Activated CD8-positive, alpha-beta memory T cell treated with anti-CD3 and anti-CD28 coated beads, Interleukin-2, amount 10 ng/mL, durations not matched to agents 7 days and 5 days (primary cell): ENCODE data around the gene PIR. TPM values are rescaled to one million over a fixed set of nuclear protein-coding genes. Genes with fewer than 3 reads are reported as not detected.

Source experiments
- ATAC-seq: fragments of 150-1000 bp; cut with Tn5 transposase; one replicate; pipeline ENCODE4 v1.10.0; 2021; ENCODE audit warnings: moderate library complexity
- CTCF ChIA-PET: fragments of 350-600 bp; sonication (Branson Sonifier 250); formaldehyde crosslinking; loops from one replicate; lab custom pipeline; 2021; ENCODE audit warnings: antibody characterized with exemption; lab: Charles Lee
- DNase-seq: peaks from one replicate; pipeline ENCODE4 v3.0.0-alpha.2; 2020
- H3K27ac Mint-ChIP-seq: one replicate; pipeline ENCODE4 v1.8.0; 2021; ENCODE audit warnings: mild to moderate bottlenecking, mixed read lengths
- H3K27me3 Mint-ChIP-seq: one replicate; pipeline ENCODE4 v1.8.0; 2021; ENCODE audit warnings: mixed read lengths
- H3K36me3 Mint-ChIP-seq: one replicate; pipeline ENCODE4 v1.8.0; 2021; ENCODE audit warnings: mild to moderate bottlenecking, mixed read lengths
- H3K4me1 Mint-ChIP-seq: one replicate; pipeline ENCODE4 v1.8.0; 2021; ENCODE audit warnings: mixed read lengths
- H3K4me3 Mint-ChIP-seq: one replicate; pipeline ENCODE4 v1.8.0; 2021; ENCODE audit warnings: mild to moderate bottlenecking, moderate library complexity, mixed read lengths
- H3K9me3 Mint-ChIP-seq: one replicate; pipeline ENCODE4 v1.8.0; 2022; ENCODE audit warnings: low read depth, mixed read lengths
- total RNA-seq, 2 experiments: library from RNA; stranded (reverse); gene quantifications; one replicate each; pipeline ENCODE4 v1.2.3, GENCODE V29; 2021

PIR gene
- total RNA-seq, 2 experiments from 2014 or later, result 6.2 to 7.0 TPM

DNA sequence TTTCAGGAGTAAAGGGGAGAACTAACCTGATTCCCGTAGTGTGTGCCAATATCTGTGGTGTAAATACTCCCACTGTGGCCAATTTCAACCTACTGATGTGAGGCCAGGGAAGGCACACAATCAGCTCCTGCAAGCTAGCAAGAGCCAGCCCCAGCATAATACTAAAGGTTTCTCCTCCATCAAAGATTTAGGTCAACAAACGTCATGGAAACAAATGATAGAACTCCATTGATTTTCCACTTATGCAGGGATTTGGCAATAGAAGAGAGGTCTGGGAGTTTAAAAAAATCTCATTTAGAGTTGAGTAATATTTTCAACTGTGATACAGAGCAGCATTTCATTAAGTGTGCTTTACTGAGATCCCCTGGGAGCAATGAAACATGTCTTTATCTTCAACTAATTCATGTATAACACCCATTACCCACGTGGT is 93.2 kb downstream of the PIR start:
- Mint-ChIP-seq H3K27ac (no peak overlapping the region), H3K4me3 (no peak overlapping the region), H3K4me1 (peaks cover 2% of the 10 kb centered on the region), H3K27me3 (peaks cover 2% of the 10 kb centered on the region), H3K36me3 (no peaks in the 10 kb centered on the region), H3K9me3 (no peaks in the 10 kb centered on the region)
- CTCF ChIA-PET, result no interaction called here
- ATAC-seq (no peak), DNase-seq (no peak)

DNA sequence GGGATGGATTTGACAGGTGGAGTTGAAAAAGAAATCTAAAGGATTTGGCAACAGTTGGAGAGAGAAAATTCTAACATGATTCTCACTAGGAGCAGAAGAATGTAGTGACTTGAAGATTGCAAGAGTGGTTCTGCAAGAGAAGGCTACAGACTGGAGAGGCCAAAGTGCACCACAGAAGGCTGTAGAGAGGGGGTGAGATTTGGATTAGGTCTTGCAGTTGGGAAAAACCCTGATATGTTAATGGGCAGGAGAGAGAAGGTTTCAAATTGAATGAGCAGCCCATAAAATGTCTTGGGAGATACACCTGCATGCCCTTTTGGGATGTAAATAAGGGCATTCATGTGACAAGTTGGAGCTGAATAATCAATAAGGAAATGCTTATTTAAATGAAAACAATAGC is 94.3 kb downstream of the PIR start:
- ATAC-seq, result no peak
- H3K27me3 Mint-ChIP-seq, result peaks cover 2% of the 10 kb centered on the region
- no peaks in the 10 kb centered on the region for H3K36me3 Mint-ChIP-seq
- DNase-seq, result no peak
- CTCF ChIA-PET, result no interaction called here
- H3K4me1 Mint-ChIP-seq, result no peaks in the 10 kb centered on the region
- H3K27ac Mint-ChIP-seq, result no peak overlapping the region
- no peaks in the 10 kb centered on the region for H3K9me3 Mint-ChIP-seq
- no peak overlapping the region for H3K4me3 Mint-ChIP-seq

DNA sequence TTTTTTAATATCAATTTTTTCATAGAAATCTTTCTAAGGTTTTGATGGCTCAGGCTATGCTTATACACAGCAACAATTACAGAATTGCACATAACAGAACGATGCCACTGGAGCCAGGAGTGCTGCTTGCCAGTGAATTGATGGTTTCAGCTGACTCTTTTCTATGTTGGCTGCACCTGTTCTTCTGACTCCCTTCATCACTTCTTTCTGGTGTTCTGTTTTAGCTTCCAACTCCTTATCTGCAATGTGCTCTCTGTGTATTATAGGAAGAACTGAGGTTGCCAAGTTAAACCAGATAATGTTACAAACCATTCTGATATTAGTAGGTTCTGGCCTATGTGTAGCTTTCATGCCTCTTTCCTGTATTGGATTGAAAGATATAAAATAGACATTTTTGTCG is 97.3 kb downstream of the PIR start:
- Mint-ChIP-seq H3K4me3 (no peak overlapping the region), H3K36me3 (no peaks in the 10 kb centered on the region), H3K27me3 (peaks cover 5% of the 10 kb centered on the region), H3K9me3 (no peaks in the 10 kb centered on the region), H3K27ac (no peak overlapping the region), H3K4me1 (no peaks in the 10 kb centered on the region)
- ATAC-seq, result no peak
- CTCF ChIA-PET, result interaction anchor here (0.7 kb wide), 1 partner anchor 271 kb away, joined by 3 read pairs; no protein-coding TSS in a partner anchor
- DNase-seq, result no peak

DNA sequence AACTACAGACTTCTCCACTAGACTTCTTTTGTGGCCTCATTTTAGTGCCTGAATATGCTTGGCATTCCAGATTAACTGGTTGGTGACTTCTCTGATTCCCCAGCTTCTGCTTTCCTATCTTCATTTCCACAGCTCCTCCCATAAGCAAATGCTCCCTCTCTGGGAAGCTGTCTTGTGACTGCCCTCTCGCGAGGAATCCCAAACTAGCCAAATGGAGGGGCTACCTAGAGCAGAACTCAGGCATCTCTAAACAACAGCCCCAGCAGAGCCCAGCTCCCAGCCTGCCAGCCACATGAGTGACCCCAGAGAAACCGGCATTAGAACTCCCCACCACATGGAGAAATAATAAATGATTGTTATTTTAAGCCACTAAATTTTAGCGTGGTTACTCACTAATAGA is 101.3 kb downstream of the PIR start:
- ATAC-seq (no peak), DNase-seq (no peak)
- no peaks in the 10 kb centered on the region for H3K4me1 Mint-ChIP-seq
- H3K9me3 Mint-ChIP-seq, result no peaks in the 10 kb centered on the region
- H3K27ac Mint-ChIP-seq, result no peak overlapping the region
- peaks cover 3% of the 10 kb centered on the region for H3K27me3 Mint-ChIP-seq
- no peaks in the 10 kb centered on the region for H3K36me3 Mint-ChIP-seq
- H3K4me3 Mint-ChIP-seq, result no peak overlapping the region
- CTCF ChIA-PET, result no interaction called here

DNA sequence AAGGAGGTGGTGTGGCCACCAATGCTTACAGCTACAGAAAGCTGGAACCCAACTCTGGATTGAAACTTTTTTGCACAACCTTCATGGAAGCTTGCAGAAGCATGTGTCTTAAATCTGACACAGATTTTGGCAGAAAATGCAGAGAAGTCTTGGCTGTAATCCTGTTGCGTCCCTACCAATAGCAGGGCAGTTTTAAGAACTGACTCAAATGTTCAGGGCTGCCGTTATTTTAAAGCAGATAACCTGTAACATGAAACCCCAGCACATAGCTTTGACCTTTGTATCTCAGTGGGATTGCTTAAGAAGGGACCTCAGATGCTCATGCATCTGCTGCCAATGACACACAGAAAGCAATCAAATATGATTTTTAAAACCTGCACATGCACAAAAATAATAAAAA is 108.8 kb downstream of the PIR start, which contains the start of gene VEGFD:
Gene VEGFD, minus strand, starts transcription at position 110 of the 400 bp plus-strand sequence. CDS start 467 bp downstream, outside the sequence.
- H3K4me1 Mint-ChIP-seq, result no peaks in the 10 kb centered on the region
- peaks cover 4% of the 10 kb centered on the region for H3K27me3 Mint-ChIP-seq
- CTCF ChIA-PET, result no interaction called here
- DNase-seq (no peak), ATAC-seq (no peak)
- no peak within 1 kb of the TSS for H3K27ac Mint-ChIP-seq
- H3K4me3 Mint-ChIP-seq, result no peak within 1 kb of the TSS
- no peaks in the 10 kb centered on the region for H3K36me3 Mint-ChIP-seq
- no peaks in the 10 kb centered on the region for H3K9me3 Mint-ChIP-seq

DNA sequence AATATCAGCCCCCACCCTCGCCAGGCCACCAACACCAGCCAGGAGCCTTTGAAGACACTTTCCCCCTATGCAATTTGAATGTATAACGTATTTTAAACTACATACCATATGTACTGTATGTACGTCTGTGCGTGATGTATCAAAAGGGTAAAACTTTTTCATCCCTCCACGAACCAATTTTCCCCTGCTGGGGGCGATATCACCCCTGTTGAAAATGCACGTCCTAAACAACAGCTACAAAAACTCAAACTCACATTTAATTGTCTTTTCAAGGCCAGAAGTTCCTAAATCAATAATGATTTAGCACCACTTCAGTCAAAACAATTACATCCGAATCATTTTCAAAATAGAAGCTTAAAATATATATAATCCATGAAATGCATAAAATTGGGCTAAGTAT is 110.3 kb downstream of the PIR start:
- H3K27ac Mint-ChIP-seq, result no peak overlapping the region
- CTCF ChIA-PET, result interaction anchor here (1.6 kb wide), 1 partner anchor 33 kb away, joined by 3 read pairs; no protein-coding TSS in a partner anchor
- H3K4me3 Mint-ChIP-seq, result no peak overlapping the region
- no peak for ATAC-seq
- H3K27me3 Mint-ChIP-seq, result peaks cover 4% of the 10 kb centered on the region
- no peaks in the 10 kb centered on the region for H3K9me3 Mint-ChIP-seq
- no peak for DNase-seq
- no peaks in the 10 kb centered on the region for H3K36me3 Mint-ChIP-seq
- no peaks in the 10 kb centered on the region for H3K4me1 Mint-ChIP-seq

DNA sequence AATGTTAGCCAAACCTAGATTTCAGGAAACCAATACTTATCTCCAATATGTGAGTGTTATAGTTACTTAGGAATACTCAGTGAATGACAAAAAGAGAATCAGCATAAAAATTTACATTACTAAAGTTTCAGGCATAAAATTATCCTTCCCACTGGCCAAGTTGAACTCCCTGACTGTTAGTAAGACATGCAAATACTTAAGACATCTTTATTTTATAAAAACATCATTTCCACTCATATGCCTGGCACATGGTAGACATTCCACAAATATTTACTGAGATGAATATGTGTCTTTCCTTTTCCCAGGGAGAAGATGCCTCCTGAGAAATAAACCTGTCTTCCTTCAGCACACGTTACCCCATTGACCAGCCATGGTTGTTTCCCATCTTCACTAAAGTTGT is 116.2 kb downstream of the PIR start:
- no peak for ATAC-seq
- Mint-ChIP-seq H3K9me3 (no peaks in the 10 kb centered on the region), H3K36me3 (no peaks in the 10 kb centered on the region), H3K27me3 (peaks cover 2% of the 10 kb centered on the region), H3K27ac (no peak overlapping the region), H3K4me3 (no peak overlapping the region), H3K4me1 (no peaks in the 10 kb centered on the region)
- CTCF ChIA-PET, result no interaction called here
- DNase-seq, result no peak

DNA sequence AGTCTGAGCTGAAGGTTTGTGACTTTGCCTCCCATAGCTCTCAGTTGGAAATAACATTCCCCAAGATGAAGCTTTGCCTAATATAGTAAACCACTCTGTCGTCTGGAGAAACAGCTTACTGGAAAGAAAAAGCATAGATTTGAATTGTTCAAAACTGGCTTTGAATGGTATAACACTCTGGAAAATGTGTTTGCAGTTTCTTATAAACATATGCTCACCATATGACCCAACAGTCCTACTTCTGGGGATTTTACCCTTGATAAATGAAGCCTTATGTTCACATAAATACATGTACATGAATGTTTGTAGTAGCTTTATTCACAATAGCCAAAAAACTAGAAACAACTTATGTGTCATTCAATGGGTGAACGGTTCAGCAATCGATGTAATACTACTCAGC is 119.2 kb downstream of the PIR start:
- CTCF ChIA-PET, result no interaction called here
- ATAC-seq (no peak), DNase-seq (no peak)
- H3K4me1 Mint-ChIP-seq, result no peaks in the 10 kb centered on the region
- H3K27me3 Mint-ChIP-seq, result peaks cover 2% of the 10 kb centered on the region
- no peak overlapping the region for H3K27ac Mint-ChIP-seq
- H3K4me3 Mint-ChIP-seq, result no peak overlapping the region
- H3K36me3 Mint-ChIP-seq, result no peaks in the 10 kb centered on the region
- no peaks in the 10 kb centered on the region for H3K9me3 Mint-ChIP-seq

DNA sequence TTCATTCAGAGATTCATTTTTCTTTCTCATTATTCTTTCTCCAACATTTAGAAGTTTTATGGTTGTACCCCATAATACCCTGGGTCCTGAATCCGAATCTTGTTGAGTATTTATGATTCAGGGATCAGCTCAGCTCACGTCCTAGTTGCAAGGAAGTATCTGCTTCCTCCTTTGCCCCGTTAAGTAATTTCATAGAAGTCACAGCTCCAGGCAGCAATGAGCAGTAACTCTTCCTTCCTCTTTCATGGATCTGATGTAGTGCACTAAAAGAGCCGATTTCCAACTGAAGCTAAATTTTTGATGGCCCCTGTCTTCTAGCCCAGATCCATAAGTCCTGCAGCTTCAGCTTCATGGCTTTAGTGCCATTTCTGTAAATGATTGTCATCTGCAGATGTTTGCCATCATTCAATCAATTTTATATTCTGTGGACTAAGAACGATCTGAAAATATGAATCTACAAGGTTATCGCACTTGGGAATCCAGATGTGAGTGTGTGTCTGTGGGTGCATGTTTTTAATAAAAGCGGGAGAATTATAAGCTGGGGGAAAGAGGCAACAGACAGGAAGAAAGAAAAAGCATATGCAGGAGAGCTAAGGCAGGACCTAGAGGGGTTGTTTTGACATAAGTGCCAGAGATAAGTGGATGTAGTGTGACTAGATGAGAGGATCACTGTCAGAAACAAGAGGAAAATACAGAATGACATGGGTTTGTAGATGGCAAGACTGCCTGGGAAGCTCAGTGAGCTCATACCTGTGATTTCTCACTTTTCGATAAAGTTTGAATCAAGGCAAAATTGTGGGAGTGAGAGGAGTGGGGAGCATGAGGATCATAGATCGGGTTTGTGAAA is 126.4 kb downstream of the PIR start:
- H3K27me3 Mint-ChIP-seq, result peaks cover 12% of the 10 kb centered on the region
- no peak overlapping the region for H3K27ac Mint-ChIP-seq
- no peak for DNase-seq
- no peaks in the 10 kb centered on the region for H3K36me3 Mint-ChIP-seq
- ATAC-seq, result no peak
- CTCF ChIA-PET, result interaction anchor here (1.7 kb wide), 1 partner anchor 17 kb away, joined by 4 read pairs; no protein-coding TSS in a partner anchor
- no peak overlapping the region for H3K4me3 Mint-ChIP-seq
- no peaks in the 10 kb centered on the region for H3K4me1 Mint-ChIP-seq
- no peaks in the 10 kb centered on the region for H3K9me3 Mint-ChIP-seq

DNA sequence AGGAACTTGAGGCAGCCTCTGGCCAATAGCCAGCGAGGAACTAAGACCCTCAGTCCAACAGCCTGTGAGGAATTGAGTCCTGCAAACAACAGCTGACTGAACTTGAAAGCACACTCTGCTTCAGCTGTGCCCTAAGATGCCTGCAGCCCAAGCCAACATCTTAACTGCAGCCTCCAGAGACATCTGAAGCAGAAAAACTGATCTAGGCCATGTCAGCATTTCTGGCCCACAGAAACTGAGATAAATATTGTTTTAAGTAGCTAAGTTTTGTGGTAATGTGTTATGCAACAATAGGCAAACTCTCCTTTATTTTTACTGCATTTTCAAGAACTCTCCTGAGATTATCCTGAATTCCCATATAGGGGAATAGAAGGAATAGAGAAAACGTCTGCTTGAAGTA is 133.4 kb downstream of the PIR start:
- Mint-ChIP-seq H3K27me3 (peaks cover 11% of the 10 kb centered on the region), H3K36me3 (no peaks in the 10 kb centered on the region), H3K9me3 (no peaks in the 10 kb centered on the region), H3K4me3 (no peak overlapping the region), H3K4me1 (no peaks in the 10 kb centered on the region), H3K27ac (no peak overlapping the region)
- ATAC-seq (no peak), DNase-seq (no peak)
- CTCF ChIA-PET, result no interaction called here

DNA sequence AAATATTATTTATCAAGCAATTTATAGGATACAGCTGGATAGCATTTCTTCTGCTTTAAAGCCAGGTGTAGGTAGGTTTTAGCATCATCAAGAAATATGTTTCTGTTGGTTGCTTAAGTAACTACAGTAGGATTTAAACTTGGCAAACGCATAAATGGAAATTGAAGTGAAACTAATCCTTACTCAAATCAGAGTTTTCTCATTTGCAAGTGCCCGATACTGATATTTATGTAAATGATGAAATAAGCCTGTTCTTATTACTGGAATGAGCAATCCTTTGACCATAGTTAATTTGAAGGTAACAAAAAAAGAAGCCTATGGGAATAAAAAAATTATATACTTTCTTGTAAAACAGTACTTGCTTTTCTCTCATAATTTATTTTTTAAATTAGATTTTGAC is 134.6 kb downstream of the PIR start:
- ATAC-seq (no peak), DNase-seq (no peak)
- Mint-ChIP-seq H3K4me3 (no peak overlapping the region), H3K36me3 (no peaks in the 10 kb centered on the region), H3K27ac (no peak overlapping the region), H3K9me3 (no peaks in the 10 kb centered on the region), H3K4me1 (no peaks in the 10 kb centered on the region), H3K27me3 (peaks cover 8% of the 10 kb centered on the region)
- CTCF ChIA-PET, result interaction anchor here (0.9 kb wide), 1 partner anchor 9 kb away, joined by 5 read pairs; no protein-coding TSS in a partner anchor

DNA sequence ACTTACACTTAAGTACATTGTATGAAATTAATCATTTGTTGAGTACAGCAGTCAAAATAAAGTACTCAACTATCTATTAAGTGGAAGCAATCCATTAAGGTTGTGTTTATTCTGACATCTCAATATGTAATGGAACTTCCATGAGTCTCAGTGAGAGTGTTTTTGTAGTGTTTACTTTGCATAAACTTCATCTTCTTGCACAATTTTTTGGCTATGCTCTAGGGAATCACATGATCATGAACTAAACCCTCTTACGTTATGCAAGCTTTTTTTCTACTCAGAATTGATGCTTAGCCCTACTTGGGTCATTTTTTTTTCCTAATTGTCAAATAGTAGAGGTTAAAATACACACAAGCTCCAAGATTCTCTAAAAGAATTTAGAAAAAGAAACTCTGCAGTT is 136.7 kb downstream of the PIR start:
- ATAC-seq, result no peak
- H3K27me3 Mint-ChIP-seq, result peaks cover 8% of the 10 kb centered on the region
- H3K4me1 Mint-ChIP-seq, result no peaks in the 10 kb centered on the region
- H3K4me3 Mint-ChIP-seq, result no peak overlapping the region
- no peak for DNase-seq
- H3K27ac Mint-ChIP-seq, result no peak overlapping the region
- H3K9me3 Mint-ChIP-seq, result no peaks in the 10 kb centered on the region
- CTCF ChIA-PET, result no interaction called here
- no peaks in the 10 kb centered on the region for H3K36me3 Mint-ChIP-seq

DNA sequence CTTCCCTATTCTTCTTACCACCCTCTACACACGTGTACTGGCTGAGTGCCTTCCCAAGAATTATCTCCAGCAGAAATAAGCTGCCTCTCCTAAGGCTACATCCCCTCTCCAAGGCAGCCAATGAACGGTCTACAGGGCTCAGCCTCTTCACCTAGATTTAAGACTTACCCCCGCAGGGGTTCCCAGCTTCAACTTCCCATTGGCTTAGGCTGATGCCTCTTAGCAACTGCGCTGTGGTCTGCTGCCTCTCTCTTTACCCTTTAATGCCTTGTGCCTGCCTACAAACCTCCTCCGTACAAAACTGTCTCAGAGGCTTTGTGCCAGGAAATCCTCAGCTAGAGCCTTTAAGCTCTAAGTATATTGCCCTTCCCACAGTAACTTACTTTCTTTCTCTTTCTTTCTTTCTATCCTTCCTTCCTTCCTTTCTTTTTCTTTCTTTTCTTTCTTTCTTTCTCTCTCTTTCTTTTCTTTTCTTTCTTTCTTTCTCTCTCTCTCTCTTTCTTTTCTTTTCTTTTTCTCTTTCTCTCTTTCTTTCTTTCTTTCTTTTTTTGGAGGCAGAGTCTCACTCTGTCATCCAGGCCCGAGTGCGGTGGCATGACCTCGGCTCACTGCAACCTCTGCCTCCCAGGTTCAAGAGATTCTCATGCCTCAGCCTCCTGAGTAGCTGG is 142.7 kb downstream of the PIR start:
- Mint-ChIP-seq H3K27ac (no peak overlapping the region), H3K4me3 (no peak overlapping the region), H3K4me1 (no peaks in the 10 kb centered on the region), H3K36me3 (no peaks in the 10 kb centered on the region), H3K27me3 (peaks cover 5% of the 10 kb centered on the region), H3K9me3 (no peaks in the 10 kb centered on the region)
- no peak for DNase-seq
- CTCF ChIA-PET, result interaction anchor here (1.1 to 1.6 kb wide), 4 partner anchors 17 to 530 kb away, joined by 3 to 4 read pairs (median 4); partner anchors contain the start of gene PIR
- no peak for ATAC-seq
